Measurements from ENCODE around the gene TCP11X1. TPM values are rescaled to one million over a fixed set of nuclear protein-coding genes. Genes with fewer than 3 reads are reported as not detected.
"Not testable (repeated sequence)": the region's sequence is repeated elsewhere in the genome, so short reads cannot be mapped to it uniquely, and the experiment has no call there.

TCP11X1 gene
- total RNA-seq, result not detected

GRCh38 chrX:102214986-102215385 lies at the start of gene TCP11X1:
Gene TCP11X1 (plus strand): TSS chrX:102215301.
- H3K27me3 ChIP-seq; DNase-seq; H3K4me1 ChIP-seq; intact Hi-C loops (cut with DNase I; ENCODE audit: low total_unique reads); H3K9me3 ChIP-seq; H3K4me3 ChIP-seq; H3K27ac ChIP-seq; H3K36me3 ChIP-seq; in situ Hi-C loops (cut with MboI; ENCODE audit: low pct_ligation_motif_present in 1 of 4, low pct_unique_long_range_greater_than_20kb in 1 of 4, low sequenced_read_pairs in 3 of 4): not testable (repeated sequence)
- no CpG with 5 or more reads among the region's 15 CpGs for WGBS, 2 donors (ENCODE audit: low coverage in 1 of 2)

GRCh38 chrX:102185967-102186720 lies 29.0 kb upstream of the TCP11X1 start:
- DNase-seq, result no peak
- no peak overlapping the region for H3K4me3 ChIP-seq
- H3K36me3 ChIP-seq, result no peaks in the 10 kb centered on the region
- no peaks in the 10 kb centered on the region for H3K9me3 ChIP-seq
- no peaks in the 10 kb centered on the region for H3K4me1 ChIP-seq
- no peak overlapping the region for H3K27ac ChIP-seq
- TF ChIP-seq EP300 (IDR thresholded peaks at IDR 0.05; ENCODE audit: low read depth), result no peak
- TF ChIP-seq POLR2A (IDR thresholded peaks at IDR 0.05), result no peak
- no peak for TF ChIP-seq POLR2AphosphoS5 (IDR thresholded peaks at IDR 0.05)
- no peak for TF ChIP-seq CTCF (IDR thresholded peaks at IDR 0.05)
- intact Hi-C loops (cut with DNase I; ENCODE audit: low total_unique reads) (no loop called here), in situ Hi-C loops (cut with MboI; ENCODE audit: low pct_ligation_motif_present in 1 of 4, low pct_unique_long_range_greater_than_20kb in 1 of 4, low sequenced_read_pairs in 3 of 4) (no loop called here)
- H3K27me3 ChIP-seq, result no peaks in the 10 kb centered on the region
- WGBS, 2 donors (ENCODE audit: low coverage in 1 of 2), result 77 to 81% methylated on average over 4 to 7 of the region's 7 CpGs

GRCh38 chrX:102207940-102208339 lies 7.2 kb upstream of the TCP11X1 start:
- H3K27me3 ChIP-seq; H3K27ac ChIP-seq; in situ Hi-C loops (cut with MboI; ENCODE audit: low pct_ligation_motif_present in 1 of 4, low pct_unique_long_range_greater_than_20kb in 1 of 4, low sequenced_read_pairs in 3 of 4); H3K4me3 ChIP-seq; intact Hi-C loops (cut with DNase I; ENCODE audit: low total_unique reads); H3K4me1 ChIP-seq; H3K9me3 ChIP-seq; DNase-seq; H3K36me3 ChIP-seq: not testable (repeated sequence)
- no CpG with 5 or more reads among the region's 5 CpGs for WGBS, 2 donors (ENCODE audit: low coverage in 1 of 2)

- H3K4me1 ChIP-seq; H3K9me3 ChIP-seq; H3K36me3 ChIP-seq; H3K27me3 ChIP-seq; DNase-seq; H3K27ac ChIP-seq; in situ Hi-C loops (cut with MboI; ENCODE audit: low pct_ligation_motif_present in 1 of 4, low pct_unique_long_range_greater_than_20kb in 1 of 4, low sequenced_read_pairs in 3 of 4); H3K4me3 ChIP-seq; intact Hi-C loops (cut with DNase I; ENCODE audit: low total_unique reads): not testable (repeated sequence)
- WGBS, 2 donors (ENCODE audit: low coverage in 1 of 2), result no CpG with 5 or more reads among the region's 3 CpGs
Measured at GRCh38 chrX:102216497-102216896, 1.4 kb downstream of the TCP11X1 start.

- H3K4me1 ChIP-seq; H3K4me3 ChIP-seq; H3K9me3 ChIP-seq; intact Hi-C loops (cut with DNase I; ENCODE audit: low total_unique reads); in situ Hi-C loops (cut with MboI; ENCODE audit: low pct_ligation_motif_present in 1 of 4, low pct_unique_long_range_greater_than_20kb in 1 of 4, low sequenced_read_pairs in 3 of 4); DNase-seq; H3K27me3 ChIP-seq; H3K36me3 ChIP-seq; H3K27ac ChIP-seq: not testable (repeated sequence)
- WGBS, 2 donors (ENCODE audit: low coverage in 1 of 2), result no CpG with 5 or more reads among the region's 7 CpGs
Measured at GRCh38 chrX:102235678-102236077, 20.6 kb downstream of the TCP11X1 start.

GRCh38 chrX:102240265-102240664 lies 25.2 kb downstream of the TCP11X1 start:
- H3K4me1 ChIP-seq; intact Hi-C loops (cut with DNase I; ENCODE audit: low total_unique reads); H3K9me3 ChIP-seq; H3K4me3 ChIP-seq; in situ Hi-C loops (cut with MboI; ENCODE audit: low pct_ligation_motif_present in 1 of 4, low pct_unique_long_range_greater_than_20kb in 1 of 4, low sequenced_read_pairs in 3 of 4); DNase-seq; H3K27me3 ChIP-seq; H3K27ac ChIP-seq; H3K36me3 ChIP-seq: not testable (repeated sequence)
- WGBS, 2 donors (ENCODE audit: low coverage in 1 of 2), result 91% methylated on average over 9 of the region's 15 CpGs; no CpG with 5 or more reads in 1 of the 2 donors

- H3K9me3 ChIP-seq; H3K27me3 ChIP-seq; H3K27ac ChIP-seq; DNase-seq; in situ Hi-C loops (cut with MboI; ENCODE audit: low pct_ligation_motif_present in 1 of 4, low pct_unique_long_range_greater_than_20kb in 1 of 4, low sequenced_read_pairs in 3 of 4); H3K36me3 ChIP-seq; H3K4me3 ChIP-seq; H3K4me1 ChIP-seq; intact Hi-C loops (cut with DNase I; ENCODE audit: low total_unique reads): not testable (repeated sequence)
- WGBS, 2 donors (ENCODE audit: low coverage in 1 of 2), result no CpG with 5 or more reads among the region's 9 CpGs
Measured at GRCh38 chrX:102246893-102247292, 31.8 kb downstream of the TCP11X1 start, which contains the start of gene NXF2. Gene NXF2 (plus strand): TSS chrX:102247167. CDS start chrX:102307079, 59,912 bp downstream.

- H3K36me3 ChIP-seq; H3K27me3 ChIP-seq; intact Hi-C loops (cut with DNase I; ENCODE audit: low total_unique reads); H3K27ac ChIP-seq; H3K9me3 ChIP-seq; H3K4me1 ChIP-seq; DNase-seq; H3K4me3 ChIP-seq; in situ Hi-C loops (cut with MboI; ENCODE audit: low pct_ligation_motif_present in 1 of 4, low pct_unique_long_range_greater_than_20kb in 1 of 4, low sequenced_read_pairs in 3 of 4): not testable (repeated sequence)
- no CpG with 5 or more reads among the region's 4 CpGs for WGBS, 2 donors (ENCODE audit: low coverage in 1 of 2)
Measured at GRCh38 chrX:102272231-102272630, 57.1 kb downstream of the TCP11X1 start.
